Activated B cell treated with CpG ODN at 0.5 μM for 24 hours (primary cell): ENCODE measurements around the gene MOGAT3. TPM values are rescaled to one million over a fixed set of nuclear protein-coding genes. Genes with fewer than 3 reads are reported as not detected.
"Not testable (repeated sequence)": the region's sequence is repeated elsewhere in the genome, so short reads cannot be mapped to it uniquely, and the experiment has no call there.

Experiments
- ATAC-seq: fragments of 200-7000 bp; cut with Tn5 transposase; one replicate; pipeline ENCODE4 v1.10.0; 2021; ENCODE audit warnings: low read depth, mild to moderate bottlenecking, moderate library complexity
- CTCF ChIA-PET: fragments of 350-600 bp; sonication (Branson Sonifier 250); formaldehyde crosslinking; loops from one replicate; lab custom pipeline; 2021; ENCODE audit warnings: antibody characterized with exemption; lab: Charles Lee
- POLR2A ChIA-PET: fragments of 350-600 bp; sonication (Branson Sonifier 250); formaldehyde crosslinking; loops from one replicate; lab custom pipeline; 2021; ENCODE audit warnings: antibody characterized with exemption; lab: Charles Lee
- DNase-seq: peaks from one replicate; pipeline ENCODE4 v3.0.0; 2022
- H3K27ac Mint-ChIP-seq: one replicate; pipeline ENCODE4 v1.8.0; 2020; ENCODE audit warnings: mixed read lengths
- H3K27me3 Mint-ChIP-seq: one replicate; pipeline ENCODE4 v1.8.0; 2021; ENCODE audit warnings: mixed read lengths
- H3K36me3 Mint-ChIP-seq: one replicate; pipeline ENCODE4 v1.8.0; 2021; ENCODE audit warnings: low read depth, mixed read lengths
- H3K4me1 Mint-ChIP-seq: one replicate; pipeline ENCODE4 v1.8.0; 2021; ENCODE audit warnings: mixed read lengths
- H3K4me3 Mint-ChIP-seq: one replicate; pipeline ENCODE4 v1.8.0; 2020; ENCODE audit warnings: mild to moderate bottlenecking, mixed read lengths
- H3K9me3 Mint-ChIP-seq: one replicate; pipeline ENCODE4 v1.8.0; 2020; ENCODE audit warnings: mixed read lengths
- CTCF ChIP-seq: fragments of 200-600 bp; IDR thresholded peaks from one replicate; pipeline ENCODE4 v1.8.0; 2022; ENCODE audit warnings: antibody characterized with exemption, mild to moderate bottlenecking
- intact Hi-C: fragments of 100-400 bp; cut with micrococcal nuclease; formaldehyde crosslinking; loops from one replicate; pipeline ENCODE4 v1.15.1; 2024
- total RNA-seq: library from RNA; stranded (reverse); gene quantifications from 2 replicates; pipeline ENCODE4 v1.2.3, GENCODE V29; 2022

MOGAT3 gene
- total RNA-seq, 1 donor from 2014 or later, result not detected

DNA sequence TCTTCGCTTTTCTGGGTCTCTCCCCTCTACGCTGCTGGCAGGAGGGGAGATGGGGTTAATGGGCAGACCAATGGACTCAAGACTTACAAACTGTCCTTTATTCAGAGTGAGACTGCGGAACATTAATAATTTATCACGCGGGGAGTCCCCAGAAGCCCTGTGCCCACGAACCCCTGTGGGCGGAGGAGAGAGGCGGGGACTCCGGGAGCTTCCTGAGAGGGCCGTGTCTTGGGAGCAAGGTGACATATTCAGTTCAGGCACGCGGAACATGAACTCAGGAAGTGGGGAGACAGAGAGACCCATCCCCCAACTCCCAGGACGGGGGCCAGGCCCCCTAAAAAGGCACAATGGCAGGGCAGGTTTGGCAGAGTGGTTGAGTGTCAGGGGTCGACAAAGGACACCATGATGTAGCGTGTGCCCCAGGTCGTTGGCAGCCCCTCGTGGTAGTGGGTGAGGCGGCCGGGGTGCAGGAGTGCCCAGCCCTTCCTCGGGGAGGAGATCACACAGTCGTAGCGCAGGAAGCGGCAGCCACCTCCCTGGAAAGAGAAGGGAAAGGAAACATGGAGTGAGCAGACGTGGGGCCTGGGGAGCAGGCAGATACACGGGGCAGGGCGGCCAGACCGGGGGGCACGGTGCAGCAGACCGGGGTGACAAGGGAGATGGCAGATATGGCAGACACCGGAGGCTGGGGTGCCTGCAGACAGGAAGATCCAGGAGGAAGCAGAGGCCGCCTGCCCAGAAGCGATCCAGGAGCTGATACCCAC is 5.2 kb upstream of the MOGAT3 start:
- Mint-ChIP-seq H3K27me3 (peaks cover 7% of the 10 kb centered on the region), H3K9me3 (no peaks in the 10 kb centered on the region), H3K4me3 (no peak overlapping the region), H3K36me3 (peaks cover 29% of the 10 kb centered on the region), H3K27ac (no peak overlapping the region), H3K4me1 (peaks cover 20% of the 10 kb centered on the region)
- CTCF ChIA-PET, result no interaction called here
- POLR2A ChIA-PET, result no interaction called here
- DNase-seq (no peak), ATAC-seq (no peak)
- intact Hi-C loops, result no loop called here
- no peak for TF ChIP-seq CTCF

DNA sequence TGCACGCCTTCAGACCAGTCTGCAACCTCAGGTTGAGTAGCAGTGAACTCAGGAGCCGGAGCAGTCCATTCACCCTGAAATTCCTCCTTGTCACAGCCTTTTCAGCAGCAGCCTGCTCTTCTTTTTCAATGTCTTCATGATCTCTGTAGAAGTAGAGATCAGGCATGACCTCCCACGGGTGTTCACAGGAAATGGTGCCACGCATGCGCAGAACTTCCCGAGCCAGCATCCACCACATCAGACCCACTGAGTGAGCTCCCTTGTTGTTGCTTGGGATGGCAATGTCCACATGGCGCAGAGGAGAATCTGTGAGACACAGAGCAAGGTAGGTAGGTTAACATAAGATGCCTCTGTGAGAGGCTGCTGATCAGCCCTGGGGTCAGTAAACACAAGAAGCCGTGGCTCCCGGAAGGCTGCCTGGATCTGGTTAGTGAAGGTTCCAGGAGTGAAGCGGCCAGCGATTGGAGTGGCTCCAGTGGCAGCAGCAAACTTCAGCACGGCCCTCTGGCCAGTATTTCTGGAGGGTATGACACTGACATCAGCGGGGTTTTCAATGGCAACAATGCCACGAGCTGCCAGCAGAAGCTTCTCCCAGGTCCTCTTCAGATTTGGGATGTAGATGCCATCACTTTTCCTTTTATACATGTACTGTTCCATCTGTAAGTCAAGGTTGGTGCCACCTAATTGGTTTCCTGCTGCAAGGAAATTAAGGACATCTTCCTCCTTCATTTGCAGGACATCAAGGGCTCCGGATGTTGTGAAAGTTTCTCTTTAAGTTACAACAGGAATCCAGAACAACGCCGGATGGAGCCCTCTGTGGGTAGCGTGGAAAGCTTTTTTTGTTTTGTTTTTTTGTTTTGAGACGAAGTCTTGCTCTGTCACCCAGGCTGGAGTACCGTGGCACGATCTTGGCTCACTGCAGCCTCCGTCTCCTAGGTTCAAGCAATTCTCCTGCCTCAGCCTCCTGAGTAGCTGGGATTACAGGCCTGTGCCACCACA is 3.2 kb upstream of the MOGAT3 start:
- H3K27ac Mint-ChIP-seq, intact Hi-C loops, H3K9me3 Mint-ChIP-seq, ATAC-seq, DNase-seq, H3K4me3 Mint-ChIP-seq: not testable (repeated sequence)
- CTCF ChIA-PET, result interaction anchor here (0.9 kb wide), 1 partner anchor 60 kb away, joined by 3 read pairs; no protein-coding TSS in a partner anchor
- Mint-ChIP-seq H3K4me1 (peaks cover 22% of the 10 kb centered on the region), H3K36me3 (peaks cover 15% of the 10 kb centered on the region), H3K27me3 (peaks cover 17% of the 10 kb centered on the region)
- POLR2A ChIA-PET, result interaction anchor here (0.6 kb wide), 1 partner anchor 29 kb away, joined by 3 read pairs; no protein-coding TSS in a partner anchor

DNA sequence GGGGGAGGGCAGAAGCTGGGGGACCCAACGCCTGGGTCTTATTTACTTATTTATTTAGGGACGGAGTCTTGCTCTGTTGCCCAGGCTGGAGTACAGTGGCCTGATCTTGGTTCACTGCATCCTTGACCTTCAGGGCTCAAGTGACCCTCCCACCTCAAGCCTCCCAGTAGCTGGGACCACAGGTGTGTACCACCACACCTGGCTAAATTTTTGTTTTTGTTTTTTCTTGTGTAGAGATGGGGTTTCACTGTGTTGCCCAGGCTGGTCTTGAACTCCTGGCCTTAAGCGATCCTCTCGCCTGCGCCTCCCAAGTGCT is 1.7 kb upstream of the MOGAT3 start:
- Mint-ChIP-seq H3K9me3 (no peaks in the 10 kb centered on the region), H3K36me3 (peaks cover 6% of the 10 kb centered on the region), H3K27ac (no peak overlapping the region), H3K27me3 (peaks cover 21% of the 10 kb centered on the region), H3K4me1 (peaks cover 22% of the 10 kb centered on the region), H3K4me3 (no peak overlapping the region)
- DNase-seq, result no peak
- CTCF ChIA-PET, result interaction anchor here (1.0 to 2.0 kb wide), 3 partner anchors 10 to 80 kb away, joined by 3 to 5 read pairs (median 3); no protein-coding TSS in a partner anchor
- intact Hi-C loops, result no loop called here
- TF ChIP-seq CTCF, result no peak
- POLR2A ChIA-PET, result no interaction called here
- ATAC-seq, result no peak

DNA sequence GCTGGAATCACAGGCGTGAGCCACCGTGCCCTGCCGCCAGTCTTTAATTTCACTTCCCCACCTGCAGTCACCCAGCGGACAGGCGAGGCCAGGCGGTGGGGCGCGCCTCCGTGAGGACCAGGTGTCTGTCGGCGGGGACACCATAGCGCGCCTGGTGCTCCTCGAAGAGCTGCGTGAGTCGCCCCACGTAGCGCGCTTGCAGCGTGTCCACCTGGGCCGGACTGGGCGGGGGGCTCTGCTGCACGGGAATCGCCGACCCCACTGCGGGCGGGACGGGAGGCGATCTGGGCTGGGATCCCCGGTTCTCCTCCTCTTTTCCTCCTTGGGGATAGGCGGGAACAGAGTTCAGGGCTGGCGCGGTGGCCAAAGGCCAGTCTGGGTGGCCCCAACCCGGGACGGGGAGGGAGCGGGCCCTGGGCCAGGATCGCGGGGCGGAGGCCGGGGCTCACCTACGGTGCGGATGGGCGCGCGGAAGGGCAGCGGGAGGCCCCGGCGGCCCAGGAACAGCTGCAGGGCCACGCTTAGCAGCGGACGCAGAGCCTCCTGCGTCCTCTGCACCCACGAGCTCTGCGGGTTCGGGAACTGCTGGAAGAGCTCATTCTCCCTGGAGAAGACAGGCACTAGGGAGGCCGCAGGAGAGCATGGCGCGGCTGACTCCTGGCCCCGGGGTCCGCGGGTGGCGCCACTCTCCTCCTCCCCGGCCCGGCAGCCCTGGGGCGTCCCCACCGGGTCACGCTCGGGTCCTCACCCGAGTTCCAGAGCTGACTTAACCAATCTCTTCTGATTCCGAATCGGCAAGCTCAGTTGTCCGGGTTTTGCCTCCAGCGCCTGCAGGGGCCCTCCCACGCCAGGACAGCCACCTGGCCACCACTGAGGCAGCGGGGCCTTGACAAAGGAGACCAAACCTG is 1.1 kb upstream of the MOGAT3 start:
- Mint-ChIP-seq H3K27me3 (peaks cover 21% of the 10 kb centered on the region), H3K4me3 (peak overlapping the region; percentile 38), H3K36me3 (peaks cover 6% of the 10 kb centered on the region), H3K4me1 (peaks cover 22% of the 10 kb centered on the region), H3K9me3 (no peaks in the 10 kb centered on the region), H3K27ac (no peak overlapping the region)
- ATAC-seq (peak; percentile 74), DNase-seq (peak; percentile 22)
- TF ChIP-seq CTCF, result no peak
- ChIA-PET CTCF (interaction anchor here (1.2 to 2.0 kb wide), 2 partner anchors 9 to 81 kb away, joined by 3 to 5 read pairs; no protein-coding TSS in a partner anchor), POLR2A (interaction anchor here (0.7 kb wide), 1 partner anchor 15 kb away, joined by 4 read pairs; the partner anchor contains the start of gene PLOD3)
- intact Hi-C loops, result no loop called here

DNA sequence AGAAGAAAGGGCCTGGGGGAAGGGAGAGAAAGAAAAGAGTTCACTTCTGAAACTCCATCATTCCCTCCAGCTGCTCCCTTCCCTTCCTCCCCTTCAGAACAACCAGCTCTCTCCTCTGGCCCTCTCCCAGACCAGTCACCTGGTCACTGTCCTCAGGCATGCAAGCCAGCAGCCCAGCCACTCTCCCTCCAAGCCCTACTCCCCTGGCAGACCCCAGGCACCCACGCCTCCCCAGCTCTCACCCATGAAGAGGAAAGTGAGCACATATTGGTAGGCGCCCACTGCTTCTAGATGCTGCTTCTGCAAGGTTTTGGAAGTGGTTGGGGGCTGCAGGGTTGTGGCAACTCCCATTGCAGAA is 353 bp downstream of the MOGAT3 start:
- intact Hi-C loops, result no loop called here
- Mint-ChIP-seq H3K36me3 (no peaks in the 10 kb centered on the region), H3K9me3 (no peaks in the 10 kb centered on the region), H3K27me3 (peaks cover 21% of the 10 kb centered on the region), H3K4me1 (peaks cover 22% of the 10 kb centered on the region), H3K4me3 (no peak overlapping the region), H3K27ac (no peak overlapping the region)
- ChIA-PET POLR2A (interaction anchor here (0.6 kb wide), 1 partner anchor 125 kb away, joined by 8 read pairs; no protein-coding TSS in a partner anchor), CTCF (no interaction called here)
- ATAC-seq, result no peak
- no peak for TF ChIP-seq CTCF
- DNase-seq, result no peak

DNA sequence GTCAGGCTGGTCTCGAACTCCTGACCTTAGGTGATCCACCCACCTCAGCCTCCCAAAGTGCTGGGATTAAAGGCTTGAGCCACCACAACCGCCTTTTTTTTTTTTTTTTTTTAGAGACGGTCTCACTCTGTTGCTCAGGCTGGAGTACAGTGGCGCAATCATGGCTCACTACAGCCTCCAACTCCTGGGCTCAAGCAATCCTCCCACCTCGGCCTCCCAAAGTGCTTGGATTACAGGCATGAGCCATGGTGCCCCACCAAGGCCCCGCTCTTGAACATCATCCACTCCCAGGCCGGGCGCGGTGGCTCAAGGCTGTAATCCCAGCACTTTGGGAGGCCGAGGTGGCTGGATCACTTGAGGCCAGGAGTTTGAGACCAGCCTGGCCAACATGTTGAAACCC is 1.3 kb downstream of the MOGAT3 start:
- Mint-ChIP-seq H3K27me3 (peaks cover 21% of the 10 kb centered on the region), H3K4me1 (peaks cover 22% of the 10 kb centered on the region)
- H3K9me3 Mint-ChIP-seq, POLR2A ChIA-PET, ATAC-seq, intact Hi-C loops, DNase-seq, CTCF ChIA-PET, H3K4me3 Mint-ChIP-seq, H3K27ac Mint-ChIP-seq, H3K36me3 Mint-ChIP-seq: not testable (repeated sequence)
